OCI-LY1 (cell line): ENCODE measurements around the gene CA5A.
A peak's percentile ranks its signal among the peaks of the same experiment; 100 is the strongest.

Experiments used
- H2AFZ ChIP-seq: fragments of 200-600 bp; sonication (generic), shearing (Covaris generic); 2 replicates; pipeline ENCODE4 v1.6.0; 2014; ENCODE audit warnings: antibody characterized with exemption, mild to moderate bottlenecking, low read length
- H3F3A ChIP-seq: fragments of 200-600 bp; sonication (generic), shearing (Covaris generic); 2 replicates; pipeline ENCODE4 v1.6.0; 2014; ENCODE audit warnings: mild to moderate bottlenecking, antibody characterized with exemption, low read length, moderate library complexity; ENCODE audit not compliant: insufficient read depth
- H3K27ac ChIP-seq: fragments of 200-600 bp; sonication (generic); 2 replicates; pipeline ENCODE4 v1.5.1; 2014; ENCODE audit warnings: low read length, mixed run types, mild to moderate bottlenecking, low read depth; ENCODE audit not compliant: poor library complexity, severe bottlenecking
- H3K27me3 ChIP-seq: fragments of 200-600 bp; sonication (generic); 2 replicates; pipeline ENCODE4 v1.6.0; 2014; ENCODE audit warnings: antibody characterized with exemption, mild to moderate bottlenecking, low read length, moderate library complexity; ENCODE audit not compliant: insufficient read depth
- H3K36me3 ChIP-seq: fragments of 200-600 bp; sonication (generic); 2 replicates; pipeline ENCODE4 v1.6.1; 2014; ENCODE audit warnings: mild to moderate bottlenecking, antibody characterized with exemption, low read length, moderate library complexity, mixed read lengths; ENCODE audit not compliant: insufficient read depth
- H3K4me1 ChIP-seq: fragments of 200-600 bp; sonication (generic); 2 replicates; pipeline ENCODE4 v1.5.1; 2014; ENCODE audit warnings: mild to moderate bottlenecking, low read length, moderate library complexity; ENCODE audit not compliant: insufficient read depth, severe bottlenecking
- H3K4me2 ChIP-seq: fragments of 200-600 bp; sonication (generic), shearing (Covaris generic); 2 replicates; pipeline ENCODE4 v1.6.1; 2014; ENCODE audit warnings: low read length
- H3K4me3 ChIP-seq: fragments of 200-600 bp; sonication (generic); 2 replicates; pipeline ENCODE4 v1.5.1; 2014; ENCODE audit warnings: low read length, low read depth, mild to moderate bottlenecking, mixed read lengths; ENCODE audit not compliant: poor library complexity, severe bottlenecking
- H3K79me2 ChIP-seq: fragments of 200-600 bp; shearing (Covaris generic); 2 replicates; pipeline ENCODE4 v1.6.1; 2016; ENCODE audit warnings: mixed run types, low read length, mixed read lengths; ENCODE audit not compliant: insufficient read depth
- H3K9ac ChIP-seq: fragments of 200-600 bp; sonication (generic), shearing (Covaris generic); 2 replicates; pipeline ENCODE4 v1.6.1; 2014; ENCODE audit warnings: mild to moderate bottlenecking, low read length, mixed read lengths
- H3K9me2 ChIP-seq: fragments of 200-600 bp; sonication (generic), shearing (Covaris generic); 2 replicates; pipeline ENCODE4 v1.6.1; 2014; ENCODE audit warnings: low read depth, mild to moderate bottlenecking, low read length, mixed read lengths
- H3K9me3 ChIP-seq: fragments of 200-600 bp; shearing (Covaris generic); 2 replicates; pipeline ENCODE4 v1.6.1; 2014; ENCODE audit warnings: low read length, mixed read lengths
- H4K20me1 ChIP-seq: fragments of 200-600 bp; sonication (generic), shearing (Covaris generic); 2 replicates; pipeline ENCODE4 v1.6.0; 2016; ENCODE audit warnings: mild to moderate bottlenecking, low read length; ENCODE audit not compliant: insufficient read depth
- CTCF ChIP-seq: fragments of 200-600 bp; sonication (generic), shearing (Covaris generic); IDR thresholded peaks from 2 replicates; pipeline ENCODE4 v1.5.1; 2017; ENCODE audit warnings: mild to moderate bottlenecking, antibody characterized with exemption, low read length, moderate library complexity, mixed read lengths
- EZH2 ChIP-seq: fragments of 200-600 bp; sonication (generic), shearing (Covaris generic); IDR thresholded peaks from 2 replicates; pipeline ENCODE4 v1.8.0; 2017; ENCODE audit warnings: borderline replicate concordance, mixed run types, mild to moderate bottlenecking, antibody characterized with exemption, low read length, moderate library complexity, mixed read lengths

CA5A gene

GRCh38 chr16:87959391-87959990, 23.2 kb upstream of the CA5A start:
- Histone ChIP-seq H3K4me3 (no peak overlapping the region), H4K20me1 (no peaks in the 10 kb centered on the region), H3K79me2 (peaks cover 29% of the 10 kb centered on the region), H3K9ac (no peak overlapping the region), H3K4me1 (peaks cover 33% of the 10 kb centered on the region), H3K4me2 (no peak overlapping the region), H3K27ac (no peak overlapping the region), H3K9me3 (no peaks in the 10 kb centered on the region), H3K36me3 (peaks cover 20% of the 10 kb centered on the region; the same call in 1 of the 2 replicates), H3K9me2 (no peaks in the 10 kb centered on the region), H3F3A (no peaks in the 10 kb centered on the region), H3K27me3 (no peaks in the 10 kb centered on the region), H2AFZ (no peak overlapping the region)
- no peak for TF ChIP-seq EZH2

GRCh38 chr16:87958632-87959031, 22.3 kb upstream of the CA5A start:
- Histone ChIP-seq H3K9ac (no peak overlapping the region), H3K36me3 (peaks cover 25% of the 10 kb centered on the region; the same call in 1 of the 2 replicates), H3K27ac (no peak overlapping the region), H3F3A (no peaks in the 10 kb centered on the region), H3K4me3 (no peak overlapping the region), H3K9me2 (no peaks in the 10 kb centered on the region), H3K79me2 (peaks cover 30% of the 10 kb centered on the region), H2AFZ (no peak overlapping the region), H3K4me1 (peaks cover 39% of the 10 kb centered on the region), H3K9me3 (no peaks in the 10 kb centered on the region), H4K20me1 (no peaks in the 10 kb centered on the region), H3K4me2 (no peak overlapping the region), H3K27me3 (no peaks in the 10 kb centered on the region)
- no peak for TF ChIP-seq EZH2
- TF ChIP-seq CTCF, result no peak

- H3K4me1 ChIP-seq, result peaks cover 46% of the 10 kb centered on the region
- H2AFZ ChIP-seq, result no peak overlapping the region
- H3K9me2 ChIP-seq, result no peaks in the 10 kb centered on the region
- no peak overlapping the region for H3K4me2 ChIP-seq
- no peak overlapping the region; the same call in 1 of the 2 replicates for H3K9ac ChIP-seq
- peak overlapping the region; percentile 93 for H3K27ac ChIP-seq
- H3K79me2 ChIP-seq, result peaks cover 40% of the 10 kb centered on the region
- peaks cover 32% of the 10 kb centered on the region for H3K36me3 ChIP-seq
- no peak overlapping the region for H3K4me3 ChIP-seq
- no peaks in the 10 kb centered on the region for H3K27me3 ChIP-seq
- TF ChIP-seq EZH2 (no peak), CTCF (no peak)
- no peaks in the 10 kb centered on the region for H4K20me1 ChIP-seq
- no peaks in the 10 kb centered on the region for H3F3A ChIP-seq
- H3K9me3 ChIP-seq, result no peaks in the 10 kb centered on the region
Observed at GRCh38 chr16:87957296-87958094, 21.2 kb upstream of the CA5A start.
